ENCODE measurements around the gene HOXB8.

Gene HOXB8

DNA sequence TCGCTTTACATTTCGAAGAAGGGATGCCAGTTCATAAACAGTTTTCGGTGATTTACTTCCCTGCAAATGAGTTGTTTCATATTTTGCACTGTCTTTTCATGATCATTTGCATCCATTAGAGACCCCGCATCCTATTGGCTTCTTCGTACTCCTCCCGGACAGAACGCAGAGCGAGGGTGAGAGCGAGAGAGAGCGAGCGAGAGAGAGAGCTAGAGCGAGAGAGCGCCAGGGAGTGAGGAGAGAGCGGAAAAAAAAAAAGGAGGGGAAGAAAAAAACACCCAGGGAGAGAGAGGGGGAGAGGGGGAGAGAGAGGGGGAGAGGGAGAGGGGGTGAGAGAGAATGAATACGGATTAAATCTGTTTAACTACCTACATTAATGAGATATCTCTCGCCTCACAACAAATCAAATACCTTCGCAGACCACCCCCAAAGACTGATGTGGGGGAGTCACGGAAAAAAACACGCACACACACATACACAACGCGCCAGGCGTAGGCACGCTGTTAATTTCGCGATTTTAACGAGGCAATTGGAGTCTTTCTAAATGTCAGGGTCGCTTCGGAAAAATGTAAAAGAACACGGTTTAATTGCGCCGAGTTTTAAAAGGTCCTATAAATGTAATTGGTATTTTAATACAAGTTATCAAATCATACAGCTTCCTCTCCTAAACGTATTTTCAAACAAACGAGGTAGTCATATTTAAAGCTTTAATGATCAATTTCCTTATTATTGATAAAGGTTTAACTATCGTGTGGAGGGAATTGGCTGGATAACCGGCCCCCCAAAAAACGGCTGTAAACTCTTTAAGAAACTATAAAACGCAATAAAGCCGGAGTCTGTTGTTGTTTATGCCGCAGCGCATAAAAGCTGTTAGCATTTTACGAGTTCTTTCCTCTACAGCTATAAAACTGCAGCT lies at the start of gene HOXB8:
Gene HOXB8 (minus strand): TSS at position 246 of the 916 bp plus-strand sequence. CDS start 588 bp downstream, outside the sequence.
- intact Hi-C loops (cut with DNase I), result no loop called here
- no peak for DNase-seq

DNA sequence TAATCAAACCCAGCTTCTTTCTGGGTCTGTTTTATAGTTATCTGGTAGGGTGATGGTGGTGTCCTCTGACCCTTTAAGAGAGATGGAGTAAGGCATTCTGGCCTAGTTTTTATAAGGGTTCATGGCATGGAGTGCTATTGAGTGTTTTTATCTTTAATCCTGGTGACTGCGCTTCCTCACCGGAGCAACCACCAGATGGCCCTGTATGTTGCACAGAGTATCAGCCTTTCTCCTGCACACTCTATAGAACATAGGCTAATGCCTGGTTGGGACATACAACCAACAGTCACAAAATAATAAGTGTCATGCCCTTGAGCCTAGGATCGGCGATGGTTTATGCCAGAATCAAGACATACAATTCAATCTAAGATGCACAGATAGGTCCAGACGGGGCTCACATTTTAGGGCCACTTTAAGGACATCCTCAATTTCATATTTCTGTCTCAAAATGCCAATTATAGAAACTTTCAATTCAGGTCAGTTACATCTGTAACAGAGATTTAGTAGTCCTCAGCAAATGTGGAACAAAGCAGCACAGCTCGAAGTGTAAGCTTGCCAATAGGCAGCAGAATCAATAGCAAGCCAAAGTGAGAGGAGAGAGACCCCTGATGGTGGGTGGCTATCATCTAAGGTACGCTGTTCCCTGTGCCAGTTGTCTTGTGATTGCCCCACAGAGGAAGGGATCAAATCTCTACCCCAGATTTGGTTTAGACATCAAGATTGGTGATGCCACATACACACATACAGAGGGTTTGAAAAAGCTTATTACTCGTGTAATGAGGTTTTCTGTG lies 48.2 kb upstream of the HOXB8 start:
- intact Hi-C loops (cut with DNase I), result no loop called here
- DNase-seq, result peak in 1 of 42 donors; percentile 3

DNA sequence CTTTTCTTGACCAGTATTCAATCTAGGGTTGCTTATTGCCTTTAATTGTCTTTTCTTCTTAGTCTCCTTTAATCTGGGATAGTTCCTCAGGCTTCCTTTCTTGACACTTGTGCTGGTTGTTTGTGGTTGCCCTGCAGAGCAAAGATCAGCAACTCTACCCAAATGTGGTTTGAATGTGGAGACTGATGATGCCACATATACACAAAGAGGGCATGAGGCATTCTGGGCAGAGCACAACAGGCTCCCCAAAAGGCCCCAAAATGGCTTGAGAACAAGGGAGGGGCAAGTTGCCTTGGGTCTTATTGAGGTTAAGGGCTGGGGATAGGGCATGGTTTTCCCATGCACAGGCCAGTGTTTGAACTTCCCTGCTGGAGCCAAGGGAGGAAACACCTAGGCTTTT lies 40.8 kb upstream of the HOXB8 start:
- intact Hi-C loops (cut with DNase I), result no loop called here
- DNase-seq, result no peak

DNA sequence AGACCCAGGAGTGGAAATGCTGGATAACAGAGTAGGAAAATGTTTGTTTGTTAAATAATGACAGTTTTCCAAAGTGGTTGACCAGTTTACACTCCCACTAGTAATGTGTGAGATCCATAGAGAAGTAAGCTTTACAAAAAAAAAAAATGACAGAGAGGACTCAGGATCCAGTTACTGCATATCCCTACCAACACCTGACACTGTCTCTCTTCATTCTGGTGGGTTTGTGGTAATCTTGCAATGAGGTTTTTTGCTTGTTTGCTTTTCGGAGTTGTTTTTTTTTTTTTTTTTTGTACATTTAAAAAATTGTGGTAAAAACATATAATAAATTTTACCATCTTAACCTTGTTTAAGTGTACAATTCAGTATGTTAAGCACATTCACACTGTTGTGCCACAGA lies 34.6 kb upstream of the HOXB8 start:
- no peak for DNase-seq
- intact Hi-C loops (cut with DNase I), result no loop called here

GRCh38 chr17:48647963-48648245 lies 32.8 kb upstream of the HOXB8 start:
- intact Hi-C loops (cut with DNase I), result no loop called here
- DNase-seq, result no peak

DNA sequence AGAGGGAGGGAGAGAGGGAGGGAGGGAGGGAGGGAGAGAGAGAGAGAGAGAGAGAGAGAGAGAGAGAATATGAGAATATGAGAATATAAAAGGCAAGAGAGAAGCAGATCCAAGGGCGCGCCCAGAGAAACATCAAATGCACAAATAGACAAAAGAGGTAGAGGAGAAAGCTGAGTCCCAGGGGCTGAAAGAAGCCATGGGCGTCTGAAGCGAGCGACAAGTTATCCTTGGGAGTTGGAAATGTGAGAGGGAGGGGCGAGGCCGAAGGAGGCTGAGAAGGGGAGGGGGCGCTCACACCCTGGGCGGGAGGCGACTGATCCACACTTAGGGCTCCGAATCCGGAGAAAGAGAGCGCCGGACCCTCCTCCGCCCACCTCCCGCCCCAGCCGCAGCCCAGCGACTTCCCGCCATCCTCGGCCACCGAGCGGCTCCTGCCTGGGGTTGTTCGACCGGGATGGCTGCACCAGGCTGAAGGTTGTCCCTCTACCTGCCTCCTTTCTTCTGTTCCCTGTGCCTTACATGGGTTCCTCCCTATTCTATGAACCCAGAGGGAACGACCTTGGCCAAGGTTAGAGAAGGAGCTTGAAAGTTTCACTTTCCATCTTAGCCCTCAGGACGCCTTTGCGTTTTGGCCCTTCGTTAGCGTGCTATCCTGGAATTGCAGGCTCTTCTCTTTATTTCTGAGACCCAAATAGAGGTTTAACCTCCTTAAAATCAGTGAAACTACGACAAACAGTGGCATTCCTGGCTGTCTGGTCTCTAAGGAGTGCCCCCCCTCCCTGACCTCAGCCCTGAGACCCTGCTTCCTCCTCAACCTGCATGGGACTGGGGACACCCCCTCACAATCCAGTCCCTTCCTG lies 32.2 kb upstream of the HOXB8 start:
- DNase-seq, result no peak
- intact Hi-C loops (cut with DNase I), result no loop called here

GRCh38 chr17:48646183-48647102 lies 31.4 kb upstream of the HOXB8 start:
- DNase-seq, result no peak
- intact Hi-C loops (cut with DNase I), result no loop called here

DNA sequence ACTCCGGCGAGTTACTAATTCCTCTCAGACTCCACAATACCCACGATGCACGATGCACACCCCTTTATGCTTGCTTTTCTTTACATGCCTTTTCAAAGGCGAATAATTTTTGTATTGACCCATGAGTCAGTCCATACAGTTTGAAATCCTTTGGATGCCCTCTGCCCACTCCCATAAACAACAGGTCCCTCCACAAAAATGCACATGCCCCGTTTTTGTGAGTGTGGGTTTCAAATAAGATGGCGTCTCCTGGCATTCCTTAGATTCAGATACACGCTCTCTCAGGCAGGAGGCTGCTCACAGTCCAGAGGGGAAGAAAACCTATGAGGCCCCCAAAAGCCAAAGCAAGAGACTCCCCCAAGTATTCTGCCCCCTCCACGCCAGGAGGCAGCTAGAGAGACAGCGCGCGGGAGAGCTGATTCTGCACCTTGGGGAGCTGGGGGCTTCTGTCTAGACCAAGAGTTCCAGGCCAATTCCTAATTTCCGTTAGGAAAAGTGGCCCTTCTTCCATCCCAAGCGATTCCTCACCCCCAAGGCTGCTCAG lies 30.6 kb upstream of the HOXB8 start:
- intact Hi-C loops (cut with DNase I), result no loop called here
- no peak for DNase-seq

GRCh38 chr17:48644910-48645557 lies 29.9 kb upstream of the HOXB8 start:
- DNase-seq, result no peak
- intact Hi-C loops (cut with DNase I), result no loop called here

GRCh38 chr17:48644159-48644558 lies 29.1 kb upstream of the HOXB8 start:
- intact Hi-C loops (cut with DNase I), result no loop called here
- DNase-seq, result no peak

GRCh38 chr17:48643697-48644012 lies 28.6 kb upstream of the HOXB8 start:
- intact Hi-C loops (cut with DNase I), result no loop called here
- DNase-seq, result no peak

DNA sequence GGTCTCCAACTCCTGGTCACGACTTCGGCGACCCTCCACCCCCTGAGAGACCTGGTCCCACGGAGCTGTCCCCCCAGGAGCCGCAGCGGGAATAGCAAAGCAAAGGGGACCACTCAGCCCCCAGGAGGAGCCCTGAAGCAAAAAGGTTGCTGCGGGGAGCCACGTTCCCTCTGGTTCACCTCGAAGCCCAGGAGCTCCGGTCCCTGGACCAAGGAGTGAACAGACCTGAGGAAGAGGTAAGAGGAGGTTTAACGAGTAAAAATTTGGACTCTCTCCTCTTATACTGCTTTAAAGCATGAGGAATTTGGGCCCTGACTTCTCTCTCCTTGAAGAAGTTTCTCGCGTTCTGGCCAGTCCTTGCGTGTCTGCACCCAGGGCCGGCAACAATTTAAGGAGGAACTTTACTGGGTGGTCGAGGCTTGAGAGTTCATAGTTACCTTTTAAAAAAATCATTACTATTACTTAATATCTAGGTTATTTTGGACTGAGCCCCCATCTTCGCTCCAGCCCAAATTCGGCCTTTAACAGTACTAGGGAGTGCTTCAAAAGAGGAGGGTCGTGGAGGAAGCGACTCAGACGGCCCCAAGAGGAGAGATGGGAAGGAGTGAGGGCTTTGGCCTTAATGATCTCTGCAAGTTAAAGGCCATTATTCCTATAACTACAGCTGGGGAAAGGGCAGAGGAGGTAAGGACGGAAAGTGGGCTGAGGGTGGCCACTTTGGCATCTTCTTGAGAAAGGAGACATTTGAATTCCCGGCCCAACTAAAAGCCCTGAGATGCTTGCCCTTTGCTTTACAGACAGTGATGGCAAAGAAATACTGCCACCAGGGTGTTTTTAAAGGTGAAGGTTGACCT lies 28.0 kb upstream of the HOXB8 start:
- no peak for DNase-seq
- intact Hi-C loops (cut with DNase I), result no loop called here

GRCh38 chr17:48642059-48642842 lies 27.2 kb upstream of the HOXB8 start:
- DNase-seq, result no peak
- intact Hi-C loops (cut with DNase I), result no loop called here

- intact Hi-C loops (cut with DNase I), result no loop called here
- DNase-seq, result no peak
These were observed 26.5 kb upstream of the HOXB8 start for GRCh38 chr17:48641541-48642058.

DNA sequence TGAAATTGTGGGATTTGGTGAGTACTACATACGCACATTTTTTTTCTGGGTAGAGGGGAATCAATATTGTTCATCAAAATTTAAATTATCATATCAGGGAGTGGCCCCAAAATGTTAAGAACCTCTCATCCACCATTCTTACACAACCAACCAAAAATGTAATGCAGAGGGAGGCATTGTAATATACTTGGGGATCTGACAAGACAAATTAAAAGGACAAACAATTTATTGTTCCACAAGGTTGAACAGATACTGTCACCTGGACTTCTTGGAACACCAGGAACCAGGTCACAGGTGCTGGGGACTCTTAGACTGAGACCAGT lies 25.7 kb upstream of the HOXB8 start:
- intact Hi-C loops (cut with DNase I), result no loop called here
- no peak for DNase-seq
